ENCODE measurements around the gene CDH4. TPM values are rescaled to one million over a fixed set of nuclear protein-coding genes. Genes with fewer than 3 reads are reported as not detected.

The CDH4 gene
- total RNA-seq, 1 donor from 2014 or later, result 2.9 TPM

DNA sequence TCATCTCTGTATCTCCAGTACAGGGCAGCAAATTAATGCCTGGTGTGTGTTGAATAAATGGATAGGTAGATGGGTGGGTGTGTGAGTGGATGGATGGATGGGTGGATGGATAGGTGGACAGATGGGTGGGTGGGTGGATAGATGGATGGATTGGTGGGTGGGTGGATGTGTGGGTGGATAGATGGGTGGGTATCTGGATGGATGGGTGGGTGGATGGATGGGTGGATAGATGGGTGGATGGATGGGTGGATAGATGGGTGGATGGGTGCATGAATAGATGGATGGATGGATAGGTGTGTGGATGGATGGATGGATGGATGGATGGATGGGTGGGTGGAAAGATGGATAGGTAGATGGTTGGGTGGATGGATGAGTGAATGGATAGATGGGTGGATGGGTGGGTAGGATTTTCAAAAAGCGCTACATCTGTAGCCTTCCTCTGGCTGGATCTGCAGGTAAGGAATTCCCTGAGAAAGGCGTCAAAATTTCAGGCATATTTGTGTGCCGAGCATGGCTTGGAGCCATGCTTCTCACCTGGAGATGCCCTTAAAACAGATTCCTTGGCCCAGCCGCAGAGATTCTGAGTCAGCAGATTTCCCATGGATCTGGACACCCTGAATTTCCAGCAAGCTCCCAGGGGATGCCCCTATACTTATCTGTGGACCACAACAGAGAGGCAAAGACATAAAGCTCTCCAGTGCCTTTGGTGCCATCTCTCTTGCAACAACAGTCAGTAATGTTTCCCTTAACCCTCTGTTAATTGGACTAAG, 177.6 kb downstream of the CDH4 start:
- H3K79me2 ChIP-seq (ENCODE audit: low read depth), result no peaks in the 10 kb centered on the region
- H3K4me3 ChIP-seq, result no peak overlapping the region
- Mint-ChIP-seq H3K4me1 (peaks cover 43% of the 10 kb centered on the region), H3K27ac (no peak overlapping the region), H3K27me3 (ENCODE audit: insufficient read depth, low read depth) (peaks cover 10% of the 10 kb centered on the region), H3K9me3 (no peaks in the 10 kb centered on the region), H3K36me3 (no peaks in the 10 kb centered on the region), H3K4me3 (no peak overlapping the region)
- TF ChIP-seq EZH2phosphoT487 (IDR thresholded peaks at IDR 0.05), result no peak
- H3K4me1 ChIP-seq, result peaks cover 13% of the 10 kb centered on the region
- peaks cover 14% of the 10 kb centered on the region for H3F3A ChIP-seq (ENCODE audit: low read depth)
- no peak overlapping the region for H3K27ac ChIP-seq
- no peak overlapping the region for H2AFZ ChIP-seq (replicated peaks)
- H3K36me3 ChIP-seq, result no peaks in the 10 kb centered on the region
- no peaks in the 10 kb centered on the region for H3K27me3 ChIP-seq
- no peak overlapping the region for H3K9ac ChIP-seq
- no peak for DNase-seq (ENCODE audit: low spot score)
- H3K4me2 ChIP-seq, result no peak overlapping the region
- H3K9me3 ChIP-seq (ENCODE audit: low read depth), result no peaks in the 10 kb centered on the region
- H4K20me1 ChIP-seq (ENCODE audit: low read depth), result no peaks in the 10 kb centered on the region

DNA sequence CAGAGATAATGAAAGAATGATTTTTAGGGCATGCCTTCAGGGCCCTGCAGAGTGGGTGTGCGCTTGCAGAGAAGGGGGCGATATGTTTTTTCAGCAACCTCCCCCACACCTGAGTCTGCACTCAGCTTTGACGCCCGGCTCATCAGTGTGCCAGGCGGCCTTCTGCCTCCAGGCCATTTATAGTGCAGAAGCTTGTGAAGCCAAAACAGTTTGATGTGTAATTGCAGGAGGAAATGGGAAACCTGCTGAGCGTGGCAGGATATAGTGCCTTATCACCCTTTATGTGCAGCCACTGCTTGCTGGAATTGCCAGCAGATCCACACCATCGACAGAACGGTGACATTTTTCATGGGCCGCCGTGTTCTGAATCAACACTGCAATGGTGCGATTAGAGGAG, 178.2 kb downstream of the CDH4 start:
- peaks cover 49% of the 10 kb centered on the region for H3K4me1 Mint-ChIP-seq
- TF ChIP-seq EZH2phosphoT487 (IDR thresholded peaks at IDR 0.05) (no peak), EZH2 (IDR thresholded peaks at IDR 0.05) (no peak)
- TF ChIP-seq, protein P1, sequence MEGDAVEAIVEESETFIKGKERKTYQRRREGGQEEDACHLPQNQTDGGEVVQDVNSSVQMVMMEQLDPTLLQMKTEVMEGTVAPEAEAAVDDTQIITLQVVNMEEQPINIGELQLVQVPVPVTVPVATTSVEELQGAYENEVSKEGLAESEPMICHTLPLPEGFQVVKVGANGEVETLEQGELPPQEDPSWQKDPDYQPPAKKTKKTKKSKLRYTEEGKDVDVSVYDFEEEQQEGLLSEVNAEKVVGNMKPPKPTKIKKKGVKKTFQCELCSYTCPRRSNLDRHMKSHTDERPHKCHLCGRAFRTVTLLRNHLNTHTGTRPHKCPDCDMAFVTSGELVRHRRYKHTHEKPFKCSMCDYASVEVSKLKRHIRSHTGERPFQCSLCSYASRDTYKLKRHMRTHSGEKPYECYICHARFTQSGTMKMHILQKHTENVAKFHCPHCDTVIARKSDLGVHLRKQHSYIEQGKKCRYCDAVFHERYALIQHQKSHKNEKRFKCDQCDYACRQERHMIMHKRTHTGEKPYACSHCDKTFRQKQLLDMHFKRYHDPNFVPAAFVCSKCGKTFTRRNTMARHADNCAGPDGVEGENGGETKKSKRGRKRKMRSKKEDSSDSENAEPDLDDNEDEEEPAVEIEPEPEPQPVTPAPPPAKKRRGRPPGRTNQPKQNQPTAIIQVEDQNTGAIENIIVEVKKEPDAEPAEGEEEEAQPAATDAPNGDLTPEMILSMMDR (IDR thresholded peaks at IDR 0.05), result no peak
- no peaks in the 10 kb centered on the region for H4K20me1 ChIP-seq (ENCODE audit: low read depth)
- H3K27ac ChIP-seq, result no peak overlapping the region
- no peak overlapping the region for H3K4me3 ChIP-seq
- H3K27me3 ChIP-seq, result no peaks in the 10 kb centered on the region
- no peaks in the 10 kb centered on the region for H3K9me3 ChIP-seq (ENCODE audit: low read depth)
- no peak overlapping the region for H3K9ac ChIP-seq
- peaks cover 19% of the 10 kb centered on the region for H3K4me1 ChIP-seq
- no peaks in the 10 kb centered on the region for H3K36me3 Mint-ChIP-seq
- no peaks in the 10 kb centered on the region for H3K79me2 ChIP-seq (ENCODE audit: low read depth)
- H3K36me3 ChIP-seq, result no peaks in the 10 kb centered on the region
- no peak overlapping the region for H3K27ac Mint-ChIP-seq
- peaks cover 12% of the 10 kb centered on the region for H3K27me3 Mint-ChIP-seq (ENCODE audit: insufficient read depth, low read depth)
- H3F3A ChIP-seq (ENCODE audit: low read depth), result peaks cover 20% of the 10 kb centered on the region
- H3K4me3 Mint-ChIP-seq, result no peak overlapping the region
- no peaks in the 10 kb centered on the region for H3K9me3 Mint-ChIP-seq
- H3K4me2 ChIP-seq, result no peak overlapping the region
- no peak overlapping the region for H2AFZ ChIP-seq (replicated peaks)
- DNase-seq (ENCODE audit: low spot score), result no peak

DNA sequence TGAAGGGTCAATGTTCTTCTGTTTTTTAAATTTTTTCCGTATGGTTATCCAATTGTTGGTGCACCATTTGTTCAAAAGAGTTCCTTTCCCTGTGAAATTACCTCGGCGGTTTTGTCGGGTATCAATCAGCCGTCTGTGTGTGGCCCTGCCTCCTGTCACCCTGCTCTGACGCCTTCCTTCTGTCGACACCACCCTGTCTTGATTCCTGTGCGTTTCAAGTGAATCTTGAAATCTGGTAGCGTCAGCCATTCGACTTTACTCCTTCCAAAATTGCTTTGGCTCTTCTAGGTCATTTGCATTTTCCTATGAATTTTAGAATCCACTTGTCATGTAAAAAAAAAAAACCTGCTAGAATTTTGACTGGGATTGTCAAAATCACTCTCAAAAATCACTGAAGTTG, 181.1 kb downstream of the CDH4 start:
- H3K36me3 Mint-ChIP-seq, result no peaks in the 10 kb centered on the region
- Histone ChIP-seq H3K79me2 (ENCODE audit: low read depth) (no peaks in the 10 kb centered on the region), H2AFZ (replicated peaks) (no peak overlapping the region), H3K9me3 (ENCODE audit: low read depth) (no peaks in the 10 kb centered on the region), H3K9ac (no peak overlapping the region), H3K4me2 (no peak overlapping the region), H3K4me1 (peaks cover 43% of the 10 kb centered on the region), H3K27ac (no peak overlapping the region), H4K20me1 (ENCODE audit: low read depth) (no peaks in the 10 kb centered on the region), H3K4me3 (no peak overlapping the region), H3K27me3 (no peaks in the 10 kb centered on the region), H3F3A (ENCODE audit: low read depth) (peaks cover 49% of the 10 kb centered on the region), H3K36me3 (no peaks in the 10 kb centered on the region)
- peaks cover 20% of the 10 kb centered on the region for H3K27me3 Mint-ChIP-seq (ENCODE audit: insufficient read depth, low read depth)
- no peak for DNase-seq (ENCODE audit: low spot score)
- H3K9me3 Mint-ChIP-seq, result no peaks in the 10 kb centered on the region
- TF ChIP-seq EZH2phosphoT487 (IDR thresholded peaks at IDR 0.05), result no peak
- TF ChIP-seq, protein P1 (IDR thresholded peaks at IDR 0.05), result no peak
- TF ChIP-seq EZH2 (IDR thresholded peaks at IDR 0.05), result no peak
- peaks cover 60% of the 10 kb centered on the region for H3K4me1 Mint-ChIP-seq
- no peak overlapping the region for H3K4me3 Mint-ChIP-seq
- peak overlapping the region; percentile 42 for H3K27ac Mint-ChIP-seq

DNA sequence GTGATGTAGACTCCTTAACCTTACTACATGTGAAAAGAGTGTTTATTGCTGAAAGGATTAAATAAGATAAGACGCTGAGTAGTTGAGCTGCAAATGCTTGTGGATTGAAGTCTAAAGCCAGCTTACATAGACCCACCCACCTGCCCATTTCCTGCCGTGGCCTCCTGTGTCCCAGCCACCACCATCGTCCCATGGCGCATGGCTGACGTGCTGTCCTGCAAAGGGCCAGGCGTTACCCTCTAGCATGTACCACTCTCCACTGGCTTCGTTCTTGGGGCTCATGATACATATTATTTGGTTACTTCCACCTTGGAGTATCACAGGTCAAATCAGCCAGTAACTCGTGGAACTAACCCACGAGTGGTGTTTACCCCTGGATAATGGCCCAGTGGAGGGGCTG, 181.8 kb downstream of the CDH4 start:
- Histone ChIP-seq H3K27me3 (no peaks in the 10 kb centered on the region), H3K27ac (no peak overlapping the region), H3K4me2 (peak overlapping the region; percentile 12), H3K36me3 (no peaks in the 10 kb centered on the region), H3K4me3 (no peak overlapping the region), H3K4me1 (peaks cover 50% of the 10 kb centered on the region), H3K9me3 (ENCODE audit: low read depth) (no peaks in the 10 kb centered on the region), H2AFZ (replicated peaks) (no peak overlapping the region), H4K20me1 (ENCODE audit: low read depth) (no peaks in the 10 kb centered on the region), H3K9ac (no peak overlapping the region), H3K79me2 (ENCODE audit: low read depth) (no peaks in the 10 kb centered on the region), H3F3A (ENCODE audit: low read depth) (peaks cover 55% of the 10 kb centered on the region)
- DNase-seq (ENCODE audit: low spot score), result no peak
- peak overlapping the region; percentile 99 for H3K27ac Mint-ChIP-seq
- peaks cover 15% of the 10 kb centered on the region for H3K27me3 Mint-ChIP-seq (ENCODE audit: insufficient read depth, low read depth)
- H3K4me3 Mint-ChIP-seq, result no peak overlapping the region
- H3K4me1 Mint-ChIP-seq, result peaks cover 66% of the 10 kb centered on the region
- H3K36me3 Mint-ChIP-seq, result no peaks in the 10 kb centered on the region
- TF ChIP-seq, protein P1 (IDR thresholded peaks at IDR 0.05), result no peak
- no peak for TF ChIP-seq EZH2 (IDR thresholded peaks at IDR 0.05)
- TF ChIP-seq EZH2phosphoT487 (IDR thresholded peaks at IDR 0.05), result no peak
- no peaks in the 10 kb centered on the region for H3K9me3 Mint-ChIP-seq

Data from neural progenitor cell (in vitro differentiated cells).